HS-27A (cell line): Measurements from ENCODE around the gene NPY1R.

Source experiments
- DNase-seq: peaks from one replicate; pipeline ENCODE4 v3.0.0-alpha.2; 2012; ENCODE audit warnings: low read depth, missing footprints

NPY1R gene

GRCh38 chr4:163332526-163333406, at the start of gene NPY1R:
Gene NPY1R (minus strand): TSS chr4:163332596. CDS start chr4:163326554, 6,042 bp downstream.
- peak; percentile 23 for DNase-seq

DNA sequence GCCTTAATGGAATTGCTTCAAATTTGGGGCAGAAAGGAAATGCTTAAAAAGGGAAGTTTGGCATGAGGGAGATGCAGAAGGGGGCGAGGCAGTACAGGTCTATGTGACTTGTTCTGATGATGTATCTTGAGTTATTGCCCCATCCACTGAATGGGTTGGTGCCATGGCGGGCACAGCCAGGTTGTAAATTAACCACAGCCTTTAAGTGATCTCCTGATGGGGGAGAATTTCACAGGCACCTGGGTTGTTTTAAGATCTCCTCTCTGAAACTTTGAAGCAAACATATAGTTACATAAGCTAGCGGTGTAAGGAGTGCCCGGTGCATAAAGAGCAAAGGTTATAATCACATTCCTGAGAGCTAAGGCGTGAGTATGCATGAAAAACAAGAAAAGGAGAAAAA, 48.3 kb upstream of the NPY1R start:
- no peak for DNase-seq

- DNase-seq, result no peak
Measured at GRCh38 chr4:163378661-163379060, 46.3 kb upstream of the NPY1R start.

DNA sequence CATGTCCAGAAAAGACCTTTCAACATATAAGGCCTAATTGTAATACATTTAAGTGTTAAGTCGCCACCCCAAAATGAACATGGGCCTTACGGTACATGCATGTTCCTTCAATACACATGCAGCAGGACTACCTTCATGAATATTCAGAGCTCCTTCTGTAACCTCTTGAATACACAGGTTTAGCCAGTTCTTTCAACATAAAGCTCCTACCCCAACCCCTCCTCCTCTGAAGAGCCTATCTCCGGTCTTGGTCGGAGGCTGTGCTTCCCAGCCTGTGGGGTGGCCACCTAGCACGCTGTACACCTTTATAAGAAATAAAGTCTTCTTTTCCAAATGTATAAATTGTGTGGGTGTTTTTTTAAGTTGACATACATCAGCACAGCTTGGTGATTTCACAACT, 39.6 kb upstream of the NPY1R start:
- DNase-seq, result no peak

DNA sequence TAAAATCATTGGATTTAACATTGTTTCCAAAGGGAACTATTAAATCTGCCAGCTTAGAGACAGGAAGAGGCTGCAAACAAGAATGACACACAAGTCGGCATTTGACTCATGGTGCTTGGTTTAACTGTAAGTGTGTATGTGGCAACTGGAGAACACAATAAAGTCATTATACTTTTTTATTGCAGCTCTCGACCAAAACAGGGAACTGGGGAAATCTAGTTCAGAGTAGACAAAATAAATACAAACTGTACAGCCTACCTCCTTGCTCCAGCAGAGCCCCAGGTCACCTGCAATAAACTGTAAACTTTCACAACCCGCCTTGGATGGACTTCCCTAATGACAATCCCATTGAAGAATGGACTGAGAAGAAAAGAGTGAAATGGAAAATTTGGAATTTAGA, 35.3 kb upstream of the NPY1R start:
- DNase-seq, result no peak

DNA sequence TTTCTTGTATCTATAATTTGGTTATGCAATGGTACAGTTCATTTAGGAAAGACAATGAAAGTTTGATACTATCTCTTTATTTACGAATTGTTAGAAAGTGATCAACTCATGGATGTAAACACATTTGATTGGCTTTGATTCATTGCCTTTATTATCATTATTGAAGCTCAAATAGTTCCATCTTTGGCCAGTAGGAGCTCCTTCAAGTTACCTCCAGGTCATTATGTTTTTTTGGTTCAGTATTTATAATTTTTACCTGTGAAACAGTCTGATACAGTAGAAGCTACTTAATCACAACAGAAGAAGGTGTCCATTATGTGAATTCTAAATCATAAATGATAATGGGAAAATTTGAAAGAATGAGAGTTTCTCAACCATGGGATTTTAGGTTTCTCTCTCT, 23.7 kb upstream of the NPY1R start:
- no peak for DNase-seq

DNA sequence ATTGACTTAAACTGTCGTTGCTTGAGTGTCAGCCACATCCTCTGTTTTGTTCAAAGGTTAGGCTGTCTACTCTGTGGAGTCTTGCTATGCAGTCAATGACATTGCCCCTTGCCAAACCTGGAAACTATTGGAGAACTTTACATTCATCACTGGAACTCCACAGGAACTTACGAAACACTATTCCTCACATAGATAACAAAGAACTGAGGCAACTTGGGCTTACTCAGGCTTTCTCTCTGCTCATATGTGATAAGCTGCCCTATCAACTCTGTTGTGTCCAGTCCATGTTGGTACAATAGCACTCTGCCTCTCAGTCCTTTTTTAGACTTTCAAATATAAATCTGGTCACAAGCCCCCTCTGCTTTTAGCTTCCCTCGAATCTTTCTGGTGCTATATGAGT, 20.7 kb upstream of the NPY1R start:
- DNase-seq, result no peak

DNA sequence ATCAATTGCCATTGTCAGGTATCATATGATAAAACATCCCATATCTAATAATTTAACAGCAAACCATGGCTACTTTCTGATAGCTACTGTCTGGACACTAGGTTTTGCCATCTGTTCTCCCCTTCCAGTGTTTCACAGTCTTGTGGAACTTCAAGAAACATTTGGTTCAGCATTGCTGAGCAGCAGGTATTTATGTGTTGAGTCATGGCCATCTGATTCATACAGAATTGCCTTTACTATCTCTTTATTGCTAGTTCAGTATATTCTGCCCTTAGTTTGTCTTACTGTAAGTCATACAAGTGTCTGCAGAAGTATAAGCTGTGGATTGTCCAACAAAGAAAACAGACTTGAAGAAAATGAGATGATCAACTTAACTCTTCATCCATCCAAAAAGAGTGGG, 18.3 kb upstream of the NPY1R start:
- no peak for DNase-seq

DNA sequence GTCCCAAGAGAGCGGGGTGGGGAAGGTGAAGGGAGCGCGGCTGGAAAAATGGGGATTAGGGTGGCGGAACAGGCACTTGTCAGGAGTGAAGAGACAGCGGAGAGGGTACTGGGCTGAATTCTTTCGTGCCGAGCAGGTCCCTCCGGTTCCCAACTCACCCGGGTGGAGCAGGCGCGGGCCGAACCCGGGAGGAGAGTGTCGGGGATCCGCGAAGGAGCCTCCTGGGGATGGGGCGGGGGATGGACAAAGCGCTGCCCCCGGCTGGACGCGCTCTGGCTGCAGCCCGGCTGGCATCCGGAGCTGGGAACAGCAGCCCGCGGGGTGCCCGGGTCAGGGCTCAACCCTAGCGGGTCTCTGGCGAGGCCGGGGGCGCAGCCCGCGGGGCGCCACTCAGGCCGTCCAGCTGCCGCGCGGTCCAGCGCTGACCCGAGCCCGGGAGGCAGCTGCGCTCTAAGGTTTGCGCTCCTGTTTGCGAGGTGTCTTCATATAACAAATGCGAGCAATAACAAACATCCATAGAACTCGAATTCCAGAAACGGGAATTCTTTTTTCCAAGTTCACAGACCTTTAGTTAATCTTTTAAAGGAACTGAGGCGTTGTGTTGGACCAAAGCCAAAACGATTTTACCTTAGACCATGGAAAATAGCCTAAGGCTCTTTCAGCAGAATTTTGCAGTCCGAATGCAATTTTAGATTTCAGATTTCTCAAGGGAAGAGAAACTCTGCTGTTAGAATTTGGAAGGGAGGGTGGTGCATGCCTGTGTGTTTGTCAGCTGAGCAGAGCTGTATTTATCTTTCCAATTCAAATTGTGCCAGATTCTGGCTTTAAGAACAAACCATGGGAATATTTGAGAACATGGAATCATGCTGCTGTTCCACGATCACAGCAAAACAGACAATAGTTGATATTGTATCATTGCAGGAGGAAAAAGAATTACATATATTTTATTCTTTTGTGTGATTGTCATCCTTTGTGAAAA, 12.0 kb upstream of the NPY1R start:
- no peak for DNase-seq

- no peak for DNase-seq
Measured at GRCh38 chr4:163343604-163344146, 11.3 kb upstream of the NPY1R start, which contains the start of gene NPY5R. Gene NPY5R (plus strand): TSS chr4:163343892. CDS start chr4:163350274, 6,382 bp downstream.

GRCh38 chr4:163335384-163335783, 3.0 kb upstream of the NPY1R start:
- no peak for DNase-seq

DNA sequence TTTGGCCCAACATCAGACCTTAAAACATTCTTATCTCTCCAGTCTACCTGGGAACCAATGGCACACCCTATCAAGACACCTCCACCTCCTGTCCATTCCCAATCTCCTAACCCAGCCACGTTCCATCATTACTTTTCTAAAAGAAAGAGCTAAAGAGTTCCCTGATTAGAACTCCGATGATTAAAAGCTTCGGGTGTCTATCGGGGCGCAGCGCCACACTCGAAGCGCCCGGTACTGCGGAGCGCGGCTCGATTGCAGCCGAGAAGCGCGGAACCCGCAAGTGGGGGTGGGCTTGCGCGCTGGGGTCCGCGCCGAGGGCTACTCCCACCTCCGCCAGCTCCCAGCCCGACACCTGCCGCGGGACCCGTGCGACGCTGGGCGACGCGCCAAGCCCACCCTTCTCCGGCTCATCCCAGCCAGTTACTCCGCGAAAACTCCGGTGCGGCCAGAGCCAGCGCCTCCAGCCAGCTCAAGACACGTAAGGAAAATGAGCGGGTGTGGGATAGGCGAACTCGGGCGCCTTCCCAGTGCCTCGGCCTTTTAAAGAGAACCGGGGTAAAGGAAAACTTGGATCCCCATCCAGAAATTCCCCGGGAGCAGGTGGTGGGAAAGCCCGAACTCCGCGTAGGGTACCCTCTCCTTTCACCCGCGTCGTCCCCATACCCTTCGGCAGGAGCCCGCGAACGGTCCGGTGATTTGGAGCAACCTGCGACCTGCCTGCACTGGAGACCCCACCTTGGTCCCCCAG, 593 bp downstream of the NPY1R start:
- DNase-seq, result no peak

DNA sequence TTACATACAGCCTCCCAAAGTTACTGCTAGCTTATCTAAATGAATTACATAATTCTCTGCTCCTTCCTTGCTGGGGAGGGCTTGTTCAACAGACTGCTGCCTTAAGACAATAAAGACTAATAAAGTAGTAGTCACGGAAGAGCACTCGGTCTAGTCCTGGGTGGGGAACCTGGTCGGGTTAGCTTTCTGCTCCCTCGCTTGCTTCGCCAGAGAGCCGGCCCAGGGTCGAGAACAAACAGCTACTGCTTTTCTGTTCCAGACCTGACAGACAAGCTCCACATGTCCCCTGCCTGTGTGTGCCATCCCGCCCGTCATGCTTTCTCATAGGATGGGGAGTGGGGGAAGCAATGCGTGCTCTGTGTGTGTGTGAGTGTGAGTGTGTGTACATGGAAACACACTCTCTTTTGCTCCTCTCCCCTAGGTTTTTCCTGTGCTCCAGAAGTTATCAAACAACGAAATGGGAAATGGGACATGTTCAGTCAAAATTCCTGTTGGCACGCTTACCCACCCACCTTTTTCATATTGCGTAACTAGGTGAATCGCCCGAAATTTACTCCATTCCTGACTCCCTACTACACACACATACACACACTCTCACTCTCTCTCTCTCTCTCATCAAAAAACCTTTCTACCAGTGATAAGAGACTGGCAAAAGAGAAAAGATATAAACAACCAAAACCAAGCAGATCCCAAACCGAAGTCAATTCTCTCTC, 1.3 kb downstream of the NPY1R start:
- no peak for DNase-seq

- no peak for DNase-seq
Measured at GRCh38 chr4:163317110-163317509, 15.3 kb downstream of the NPY1R start.

DNA sequence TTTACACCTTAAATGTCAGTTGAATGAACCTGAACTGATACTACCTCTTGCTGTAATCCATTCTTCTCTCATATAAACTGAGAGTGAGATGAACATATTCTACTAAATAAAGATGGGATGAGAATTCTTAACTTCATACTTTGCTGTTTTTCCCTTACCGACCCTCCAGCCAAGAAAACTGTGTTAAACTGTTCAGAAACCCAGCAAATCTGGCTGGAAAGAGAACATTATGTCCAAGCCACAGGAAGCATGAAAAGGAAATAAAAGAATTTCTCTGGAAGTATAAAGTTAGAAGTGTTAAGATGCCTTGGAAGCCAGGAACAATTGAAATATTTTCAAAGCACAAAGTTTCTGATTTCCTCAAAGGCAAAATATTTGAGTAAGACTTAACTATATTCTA, 22.9 kb downstream of the NPY1R start:
- no peak for DNase-seq

GRCh38 chr4:163303069-163303468, 29.3 kb downstream of the NPY1R start:
- no peak for DNase-seq

DNA sequence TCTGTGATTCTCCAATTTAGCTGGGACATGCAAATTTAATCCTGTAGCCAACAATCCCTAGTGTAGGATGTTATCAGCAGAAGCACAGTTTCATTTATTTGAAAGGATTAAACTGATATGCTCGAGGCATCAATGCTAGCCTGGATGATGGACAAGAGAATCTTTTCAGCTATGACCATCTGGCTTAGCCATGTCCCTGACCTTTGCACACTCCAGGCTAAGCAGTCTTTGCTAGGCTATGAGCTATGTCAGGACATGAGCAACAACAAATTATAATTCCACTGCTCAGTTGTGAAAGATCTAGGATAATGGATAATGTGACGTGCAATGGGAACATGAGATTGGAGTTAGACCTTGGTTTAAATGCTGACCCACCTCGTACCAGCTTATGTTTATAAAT, 32.0 kb downstream of the NPY1R start:
- no peak for DNase-seq

- DNase-seq, result no peak
Measured at GRCh38 chr4:163295138-163295537, 37.3 kb downstream of the NPY1R start.

DNA sequence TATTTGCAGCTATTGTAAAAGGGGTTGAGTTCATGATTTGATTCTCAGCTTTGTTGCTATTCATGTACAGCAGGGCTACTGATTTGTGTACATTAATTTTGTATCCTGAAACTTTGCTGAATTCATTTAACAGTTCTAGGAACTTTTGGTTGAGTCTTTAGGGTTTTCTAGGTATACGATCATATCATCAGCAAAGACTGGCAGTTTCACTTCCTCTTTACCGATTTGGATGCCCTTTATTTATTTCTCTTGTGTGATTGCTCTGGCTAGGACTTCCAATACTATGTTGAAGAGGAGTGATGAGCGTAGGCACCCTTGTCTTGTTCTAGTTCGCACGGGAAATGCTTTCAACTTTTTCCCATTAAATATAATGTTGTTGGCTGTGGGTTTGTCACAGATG, 48.1 kb downstream of the NPY1R start:
- DNase-seq, result no peak

GRCh38 chr4:163280703-163281519, 51.5 kb downstream of the NPY1R start:
- DNase-seq, result no peak
